GM21447 (cell line): ENCODE results near the gene LYPD6B.

Experiments
- ATAC-seq: cut with Tn5 transposase; IDR thresholded peaks from one replicate; pipeline ENCODE4 v1.9.1; 2021; ENCODE audit not compliant: unreplicated experiment

LYPD6B gene

GRCh38 chr2:149261692-149262091 is 223.2 kb downstream of the LYPD6B start:
- no peak for ATAC-seq
